M059J (cell line): Measurements from ENCODE around the gene AXL. TPM values are rescaled to one million over a fixed set of nuclear protein-coding genes. Genes with fewer than 3 reads are reported as not detected.
A peak's percentile ranks its signal among the peaks of the same experiment; 100 is the strongest.

Experiments used
- DNase-seq: peaks from one replicate; pipeline ENCODE4 v3.0.0-alpha.2; 2012; ENCODE audit warnings: low read depth
- total RNA-seq: library from RNA; depleted of rRNA; stranded (reverse); fragments of >200 nt; shearing (Covaris generic); gene quantifications from 2 replicates; pipeline ENCODE4 v1.2.3, GENCODE V29; 2014; rRNA removed

AXL gene
- total RNA-seq, 1 experiment from 2014 or later: 362 TPM

GRCh38 chr19:41308450-41309179, 89.6 kb downstream of the AXL start:
- DNase-seq: peak; percentile 89

GRCh38 chr19:41309180-41310032, 90.4 kb downstream of the AXL start:
- DNase-seq: peak; percentile 26

GRCh38 chr19:41310033-41310831, 91.2 kb downstream of the AXL start, which contains the start of gene CCDC97:
Gene CCDC97 (plus strand): TSS chr19:41310172. CDS start chr19:41310311, 139 bp downstream.
- DNase-seq: peak; percentile 80

GRCh38 chr19:41311072-41311471, 92.0 kb downstream of the AXL start:
- DNase-seq: peak; percentile 30

Other genes starting within 250 kb of the AXL start
- not detected in 2 replicates for gene CYP2B6, start 227.9 kb upstream of the AXL start, total RNA-seq
- not detected in 2 replicates for gene CYP2A13, start 130.8 kb upstream of the AXL start, total RNA-seq
- gene CYP2F1, start 104.8 kb upstream of the AXL start, total RNA-seq: not detected in 2 replicates
- gene CYP2S1, start 26.0 kb upstream of the AXL start, total RNA-seq: 5.6 and 7.3 TPM in 2 replicates
- 94.9 and 143 TPM in 2 replicates for gene HNRNPUL1, start 45.1 kb downstream of the AXL start, total RNA-seq
- gene CCDC97, start 90.9 kb downstream of the AXL start, total RNA-seq: 5.6 and 7.2 TPM in 2 replicates
- gene TGFB1, start 134.7 kb downstream of the AXL start, total RNA-seq: 10.1 and 22.9 TPM in 2 replicates
- 8.2 and 9.9 TPM in 2 replicates for gene B9D2, start 144.9 kb downstream of the AXL start, total RNA-seq
- gene TMEM91, start 157.3 kb downstream of the AXL start, total RNA-seq: 0.17 and 2.4 TPM in 2 replicates
- 25.2 and 28.5 TPM in 2 replicates for gene EXOSC5, start 178.1 kb downstream of the AXL start, total RNA-seq
- gene BCKDHA, start 178.6 kb downstream of the AXL start, total RNA-seq: 15.9 and 18.3 TPM in 2 replicates
- not detected in 2 replicates for gene B3GNT8, start 208.2 kb downstream of the AXL start, total RNA-seq
- 52.1 and 57.2 TPM in 2 replicates for gene DMAC2, start 220.7 kb downstream of the AXL start, total RNA-seq
- not detected in 2 replicates for gene ERICH4, start 223.9 kb downstream of the AXL start, total RNA-seq